GM04503 (cell line): ENCODE measurements around the gene FANCC.
A peak's percentile ranks its signal among the peaks of the same experiment; 100 is the strongest.
"Not testable (repeated sequence)": the region's sequence is repeated elsewhere in the genome, so short reads cannot be mapped to it uniquely, and the experiment has no call there.

Source experiments
- DNase-seq: peaks from one replicate; pipeline ENCODE4 v3.0.0-alpha.2; 2012; ENCODE audit warnings: low read depth

Gene FANCC

DNA sequence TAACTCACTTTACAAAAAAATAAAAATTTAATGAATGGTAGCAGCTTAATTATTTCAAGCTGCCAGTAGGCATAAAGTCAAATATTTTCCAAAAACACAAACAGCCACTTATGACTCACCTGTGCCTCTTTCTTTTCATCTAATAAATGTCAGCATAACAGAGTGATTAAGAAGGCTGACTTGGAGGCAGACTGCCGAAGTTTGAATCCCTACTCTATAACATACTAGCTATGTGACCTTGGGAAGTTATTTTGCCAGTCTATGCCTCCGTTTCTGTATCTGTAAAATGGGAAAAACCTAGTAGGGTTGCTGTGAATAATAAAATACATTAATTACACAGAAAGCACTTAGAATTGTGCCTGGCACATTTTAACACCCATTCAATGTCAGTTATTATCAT lies 33.8 kb downstream of the FANCC start:
- no peak for DNase-seq

DNA sequence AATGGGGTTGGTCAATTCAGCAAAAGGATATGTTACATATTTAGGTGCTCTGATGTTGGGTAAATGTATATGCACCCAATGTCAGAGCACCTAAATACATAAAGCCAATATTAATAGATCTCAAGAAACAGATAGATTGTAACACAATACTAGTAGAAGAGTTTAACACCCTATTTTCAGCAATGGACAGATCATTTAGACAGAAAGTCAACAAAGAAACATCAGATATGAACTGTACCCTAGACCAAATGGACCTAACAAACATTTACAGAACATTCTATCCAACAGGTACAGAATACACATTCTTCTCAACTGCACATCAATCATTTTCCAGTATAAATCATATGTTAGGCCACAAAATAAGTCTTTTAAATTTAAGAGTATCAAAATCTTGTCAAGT lies 35.2 kb downstream of the FANCC start:
- no peak for DNase-seq

DNA sequence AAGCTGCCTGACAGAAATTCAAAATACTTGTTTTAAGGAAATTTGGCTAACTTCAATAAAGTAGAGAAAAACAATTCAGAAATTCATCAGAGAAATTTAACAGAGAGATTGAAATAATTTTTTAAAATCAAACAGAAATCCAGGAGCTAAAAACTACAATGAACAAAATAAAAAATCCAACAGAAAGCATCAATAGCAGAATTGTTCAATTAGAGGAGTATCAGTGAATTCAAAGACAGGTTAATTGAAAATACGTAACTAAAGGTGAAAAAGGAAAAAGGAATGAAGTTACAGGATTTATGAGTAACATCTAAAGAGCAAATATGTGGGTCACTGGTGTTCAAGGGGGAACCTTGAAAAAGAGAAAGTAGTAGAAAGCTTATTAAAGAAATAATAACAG lies 36.8 kb downstream of the FANCC start:
- no peak for DNase-seq

DNA sequence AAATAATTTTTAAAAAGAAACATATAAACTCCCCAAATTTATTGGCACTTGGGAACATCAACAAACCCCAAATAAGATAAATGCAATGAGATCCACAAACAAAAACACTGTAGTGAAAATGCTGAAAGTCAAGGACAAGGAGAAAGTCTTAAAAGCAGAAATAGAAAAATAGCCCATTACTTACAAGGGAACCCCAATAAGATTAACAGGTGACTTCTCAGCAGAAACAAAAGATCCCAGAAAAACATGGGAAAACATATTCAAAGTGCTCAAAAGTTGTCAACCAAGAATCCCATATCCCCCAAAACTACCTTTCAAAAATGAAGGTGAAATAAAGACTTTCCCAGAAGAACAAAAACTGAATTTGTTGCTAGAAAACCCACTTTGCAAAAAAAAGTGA lies 40.0 kb downstream of the FANCC start:
- DNase-seq, result no peak

DNA sequence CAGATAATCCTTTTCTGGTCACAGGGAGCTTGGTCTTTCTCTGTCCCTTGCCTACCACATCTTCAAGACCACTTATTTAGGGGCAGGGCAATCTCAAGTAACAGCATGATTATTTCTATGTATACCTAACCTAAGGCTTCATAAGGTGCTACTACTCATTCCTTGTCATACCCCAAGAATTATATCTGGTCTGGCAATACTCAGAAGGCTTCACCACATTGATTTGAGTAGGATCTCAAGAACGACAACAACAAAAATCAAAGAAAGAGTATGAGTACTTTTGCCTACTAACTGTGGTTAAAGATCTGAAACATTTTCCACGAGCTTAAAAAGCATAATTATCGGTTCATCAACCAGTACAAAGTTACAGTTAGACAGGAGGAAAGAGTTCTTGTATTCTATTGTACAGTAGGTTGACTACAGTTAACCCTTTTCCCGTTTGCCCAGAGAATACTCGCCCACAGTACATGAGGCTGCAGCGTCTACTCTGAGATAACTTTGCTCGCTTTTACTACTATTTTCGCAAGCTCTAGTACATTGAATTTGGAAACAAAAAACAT lies 41.0 kb downstream of the FANCC start:
- DNase-seq, result no peak

DNA sequence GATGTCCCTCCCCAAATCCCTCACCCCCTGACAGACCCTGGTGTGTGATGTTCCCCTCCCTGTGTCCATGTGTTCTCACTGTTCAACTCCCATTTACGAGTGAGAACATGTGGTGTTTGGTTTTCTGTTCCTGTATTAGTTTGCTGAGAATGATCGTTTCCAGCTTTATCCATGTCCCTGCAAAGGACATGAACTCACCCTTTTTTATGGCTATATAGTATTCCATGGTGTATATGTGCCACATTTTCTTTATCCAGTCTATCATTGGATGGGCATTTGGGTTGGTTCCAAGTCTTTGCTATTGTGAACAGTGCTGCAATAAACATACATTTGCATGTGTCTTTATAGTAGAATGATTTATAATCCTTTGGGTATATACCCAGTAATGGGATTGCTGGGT lies 43.3 kb downstream of the FANCC start:
- not testable (repeated sequence) for DNase-seq

DNA sequence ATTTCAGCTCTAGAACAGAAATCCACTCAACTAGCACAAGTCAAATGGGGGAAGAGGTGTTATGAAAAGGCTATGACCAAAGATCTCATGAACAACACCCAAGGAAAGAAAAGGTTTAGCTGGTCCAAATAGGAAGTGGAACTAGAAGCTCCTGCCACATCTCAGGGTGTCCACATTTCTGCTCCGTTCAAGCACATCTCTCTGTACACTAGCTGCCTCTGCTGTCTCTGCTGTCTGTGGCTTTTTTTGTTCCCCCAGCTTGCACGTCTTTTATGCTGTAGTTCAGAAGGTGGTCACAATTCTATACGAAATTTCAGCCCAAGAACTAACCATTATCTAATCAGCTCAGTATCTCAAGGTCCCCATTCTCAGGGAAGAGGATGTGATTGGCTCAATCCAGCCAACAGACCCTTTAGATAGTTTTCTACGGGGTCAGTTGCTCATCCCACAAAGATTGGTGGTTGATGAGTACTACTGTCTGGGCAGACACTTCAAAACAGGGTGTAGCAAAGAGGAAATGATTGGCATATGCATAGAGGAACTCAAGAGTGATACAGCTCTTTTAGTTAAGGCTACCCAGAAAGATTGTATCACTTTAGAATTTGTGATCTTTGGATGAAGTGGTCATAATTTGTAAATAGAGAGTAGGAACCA lies 44.0 kb downstream of the FANCC start:
- DNase-seq, result no peak

DNA sequence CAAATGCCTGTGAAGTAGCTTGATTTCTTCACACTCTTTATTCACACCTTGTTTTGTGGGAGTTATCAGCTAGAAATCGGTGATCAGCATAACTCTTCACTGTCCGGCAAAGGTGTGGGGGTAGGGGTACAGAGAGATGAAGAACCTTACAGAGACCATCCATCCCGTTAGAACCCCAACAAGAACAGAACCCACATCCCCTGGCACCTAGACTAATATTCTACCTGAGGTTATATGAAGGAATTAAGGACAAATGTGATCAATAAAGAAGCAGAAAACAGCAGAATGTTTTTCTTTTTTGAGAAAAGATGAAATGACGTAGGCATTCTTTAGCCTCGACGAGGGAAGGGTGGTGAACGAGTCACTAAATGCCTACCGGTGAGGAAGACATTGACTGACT lies 44.7 kb downstream of the FANCC start:
- no peak for DNase-seq

DNA sequence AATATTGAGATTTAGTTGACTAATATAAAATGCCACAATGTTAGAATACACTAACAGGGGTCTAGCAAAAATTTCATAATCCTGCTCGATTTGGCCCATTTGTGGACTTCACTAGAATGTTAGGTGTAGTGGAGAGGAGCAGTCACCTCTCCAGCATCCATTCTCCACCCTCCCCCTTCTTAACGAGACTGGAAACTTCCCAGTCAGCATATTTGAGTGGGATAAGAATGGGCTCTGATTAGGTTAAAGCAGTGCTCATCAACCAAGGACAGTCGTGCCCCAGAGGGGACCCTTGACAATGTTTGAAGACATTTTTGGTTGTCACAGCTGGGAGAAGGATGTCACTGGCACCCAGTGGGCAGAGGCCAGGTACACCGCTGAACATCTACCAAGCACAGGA lies 46.7 kb downstream of the FANCC start:
- DNase-seq, result no peak

DNA sequence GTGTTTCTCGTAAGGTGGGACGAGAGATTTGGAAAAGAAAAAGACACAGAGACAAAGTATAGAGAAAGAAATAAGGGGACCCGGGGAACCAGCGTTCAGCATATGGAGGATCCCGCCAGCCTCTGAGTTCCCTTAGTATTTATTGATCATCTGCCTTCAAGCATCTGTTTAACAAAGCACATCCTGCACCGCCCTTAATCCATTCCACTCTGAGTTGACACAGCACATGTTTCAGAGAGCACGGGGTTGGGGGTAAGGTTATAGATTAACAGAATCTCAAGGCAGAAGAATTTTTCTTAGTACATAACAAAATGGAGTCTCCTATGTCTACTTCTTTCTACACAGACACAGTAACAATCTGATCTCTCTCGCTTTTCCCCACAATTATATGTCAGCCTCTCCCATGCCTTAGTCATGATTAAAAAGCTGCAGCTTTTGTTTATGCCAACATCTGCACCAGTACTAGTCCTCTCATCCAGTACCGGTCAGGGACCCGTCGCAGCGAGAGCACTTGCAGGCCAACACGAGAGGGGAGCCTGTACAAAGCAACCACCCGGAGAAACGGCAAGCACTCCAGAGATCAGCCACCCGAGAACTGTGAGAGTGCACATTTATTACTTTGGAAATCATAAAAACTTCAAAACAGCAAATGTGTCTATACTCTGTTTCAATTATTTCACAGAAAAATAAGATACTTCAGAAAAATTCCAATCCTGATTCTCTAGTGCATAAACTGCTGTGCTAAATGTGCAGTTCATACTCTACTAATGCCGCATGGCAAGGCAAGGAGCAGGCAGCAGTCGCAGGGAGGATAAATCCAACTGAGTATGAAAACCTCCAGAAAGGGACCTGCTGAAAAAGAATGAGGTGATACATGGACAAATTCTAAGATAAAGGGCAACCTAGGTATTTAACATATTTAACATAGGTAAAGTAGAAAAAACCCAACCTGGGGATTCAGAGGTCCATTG lies 47.4 kb downstream of the FANCC start:
- DNase-seq, result not testable (repeated sequence)

DNA sequence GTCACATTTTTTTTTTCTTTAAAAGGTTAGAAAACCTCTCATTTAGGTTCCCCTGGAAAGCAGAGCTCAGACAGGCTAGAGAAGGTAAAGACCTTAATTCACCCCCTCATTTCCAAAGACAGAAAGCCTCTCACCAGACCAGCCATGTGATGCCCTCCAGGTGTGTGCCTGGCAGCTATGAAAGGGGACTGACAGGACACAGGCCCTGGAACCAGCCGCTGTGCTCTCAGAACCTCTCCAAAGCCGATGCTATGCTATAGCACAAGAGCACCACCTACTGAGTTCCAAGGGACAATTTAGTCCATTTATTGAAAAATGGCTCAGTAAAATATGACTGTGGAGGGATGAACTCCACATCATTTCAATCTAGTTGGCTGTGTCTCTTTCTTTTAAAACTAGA lies 48.8 kb downstream of the FANCC start:
- no peak for DNase-seq

DNA sequence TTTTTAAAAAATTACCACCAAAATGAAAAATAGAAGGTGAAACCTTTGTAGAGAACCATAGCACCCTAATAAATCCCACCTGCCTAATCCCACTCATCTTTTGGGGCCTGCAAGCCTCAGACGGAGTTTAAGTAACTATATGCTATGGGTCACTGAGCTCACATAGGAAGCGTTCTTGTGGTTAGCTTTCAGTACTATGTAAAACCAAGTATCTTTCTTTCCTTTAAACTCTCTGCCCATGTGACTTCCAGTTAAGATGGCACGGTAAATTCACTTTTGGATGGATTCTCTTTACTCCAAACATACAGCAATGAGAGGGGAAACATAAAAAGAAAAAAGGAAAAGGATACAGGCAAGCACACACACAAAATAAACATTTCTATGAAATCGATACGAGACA lies 50.9 kb downstream of the FANCC start:
- DNase-seq, result no peak

DNA sequence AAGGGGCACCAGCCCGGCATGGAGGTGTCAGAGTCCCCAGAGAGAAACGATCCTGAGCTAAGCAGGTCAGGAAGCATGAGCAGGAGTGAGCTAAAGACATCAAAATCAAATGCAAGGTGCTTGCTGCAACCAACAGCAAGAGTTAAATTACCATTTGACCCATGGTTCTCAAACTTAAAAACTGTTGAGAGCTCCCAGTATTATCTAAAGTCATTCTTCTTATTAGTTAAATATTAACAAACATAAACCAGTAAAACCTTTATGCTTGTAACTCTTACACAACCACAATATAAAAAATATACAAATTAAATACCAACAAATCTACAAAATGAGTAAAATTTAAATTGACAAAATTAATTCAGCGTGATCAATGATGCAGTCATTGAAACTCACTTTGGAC lies 51.5 kb downstream of the FANCC start:
- no peak for DNase-seq

DNA sequence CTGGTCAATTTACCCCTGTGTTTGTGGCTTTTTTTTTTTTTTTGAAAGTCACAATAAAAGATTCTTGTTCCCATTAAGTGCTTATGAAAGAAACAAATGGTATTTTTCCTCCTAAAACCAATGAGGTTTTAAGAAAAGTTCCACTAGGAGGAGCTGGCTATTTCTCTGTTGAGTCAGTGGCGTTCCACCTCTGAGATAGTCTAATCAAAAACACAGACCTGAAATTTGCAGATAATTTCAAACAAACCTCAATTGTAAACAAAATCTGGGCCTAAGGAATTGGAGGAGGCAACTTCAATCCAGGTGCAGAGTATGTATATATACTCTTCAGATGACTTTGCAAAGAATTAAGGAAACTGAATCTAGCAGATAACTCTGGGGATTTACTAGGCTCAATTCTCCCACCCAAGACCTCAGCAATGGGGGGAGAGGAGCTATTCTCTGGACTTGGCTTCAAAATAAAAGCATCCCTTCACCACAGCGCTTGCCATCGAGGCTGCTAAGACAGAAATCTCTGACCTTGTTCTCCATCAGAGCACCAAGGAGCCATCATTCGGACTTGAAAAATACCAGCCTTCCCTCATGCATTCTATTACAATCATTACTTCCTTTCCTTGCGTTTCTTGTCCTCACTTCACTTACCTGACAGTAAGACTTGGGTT lies 52.4 kb downstream of the FANCC start:
- DNase-seq, result peak; percentile 12

DNA sequence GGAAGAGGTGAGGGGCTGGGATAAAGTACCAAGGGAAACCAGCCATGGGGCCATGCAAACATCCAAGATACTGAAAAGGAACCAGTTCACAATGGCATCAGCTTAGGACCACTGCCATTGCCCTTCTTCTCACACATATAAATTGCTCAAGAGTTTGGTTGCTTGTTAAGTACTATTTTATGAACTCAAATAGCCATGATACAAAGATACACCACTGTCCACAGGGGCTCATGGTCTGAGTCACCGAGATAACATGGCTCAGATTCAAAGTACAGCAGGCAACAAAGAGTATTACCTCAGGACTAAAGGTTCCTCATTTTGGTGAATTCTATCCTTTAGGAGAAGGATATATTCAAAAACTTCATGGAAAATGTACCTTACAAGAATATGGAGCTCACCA lies 55.6 kb downstream of the FANCC start:
- DNase-seq, result no peak

DNA sequence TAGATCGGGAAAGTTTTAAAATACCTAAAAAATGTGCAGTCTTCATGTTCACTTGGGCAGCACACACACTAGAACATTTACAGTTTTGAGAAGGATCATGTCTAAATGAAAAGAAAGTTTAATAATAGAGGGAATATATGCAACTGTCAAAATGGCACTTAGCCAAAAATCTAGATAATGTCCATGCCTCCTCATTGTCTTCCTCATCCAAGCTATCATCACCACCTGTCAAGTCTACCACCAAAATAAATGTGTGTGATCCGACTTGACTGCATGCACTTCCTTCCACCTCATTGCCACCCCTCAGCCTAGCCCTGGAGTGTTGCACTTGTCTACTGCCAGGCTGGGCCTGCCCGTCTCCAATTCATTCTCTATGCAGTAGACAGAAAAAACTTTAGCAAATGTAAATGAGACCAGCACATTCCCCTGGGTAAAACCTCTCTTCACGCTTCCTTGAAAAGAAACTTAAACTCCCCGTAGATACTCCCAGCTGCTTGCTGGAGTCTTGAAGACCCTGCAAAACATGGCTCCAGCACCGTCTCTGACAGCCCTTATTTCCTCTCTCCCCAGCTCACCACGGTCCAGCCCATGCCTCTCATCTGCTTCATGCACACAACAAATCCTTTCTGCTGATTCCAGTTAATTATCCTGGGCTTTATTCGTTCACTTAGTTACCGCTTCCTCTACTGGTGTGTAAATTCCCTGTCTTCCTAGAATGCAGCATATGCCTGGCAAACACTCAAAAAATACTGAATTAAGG lies 66.9 kb downstream of the FANCC start:
- DNase-seq, result no peak

DNA sequence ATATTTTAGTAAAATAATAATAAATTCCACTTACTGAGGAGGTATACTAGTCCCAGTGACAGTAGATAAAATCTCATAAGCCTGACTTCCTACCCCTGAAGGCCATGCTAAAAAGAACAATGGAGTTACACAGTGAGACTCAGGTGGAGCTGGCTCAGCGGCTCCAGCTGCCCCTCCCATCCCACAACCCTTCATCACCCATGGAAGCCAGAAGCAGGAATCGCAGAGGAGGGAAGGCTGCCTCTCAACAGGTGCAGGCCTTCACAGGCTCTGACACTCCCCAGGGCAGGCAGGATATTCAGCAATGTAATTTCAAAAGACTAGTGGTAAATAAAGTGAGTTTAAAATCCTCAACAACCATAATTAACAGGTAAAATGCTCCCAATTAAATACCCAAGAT lies 67.5 kb downstream of the FANCC start:
- no peak for DNase-seq

DNA sequence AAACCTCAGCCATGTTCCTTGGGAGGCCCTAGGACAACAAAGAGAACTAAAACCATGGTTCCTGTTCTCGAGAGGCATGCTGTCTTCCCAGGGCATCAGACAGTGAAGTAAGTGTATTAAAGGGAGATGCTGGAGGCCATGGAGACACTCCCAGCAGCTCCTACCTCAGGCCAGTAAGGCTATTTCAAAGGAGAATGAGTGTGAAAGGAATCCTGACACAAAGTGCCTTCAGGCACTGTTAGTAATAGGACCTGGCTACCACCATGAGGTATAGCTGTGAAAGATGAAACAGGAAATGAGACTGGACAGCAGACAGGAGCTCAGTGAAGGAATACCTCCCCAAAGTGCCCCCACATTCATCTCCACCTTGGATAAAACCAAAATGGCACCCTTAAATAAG lies 71.0 kb downstream of the FANCC start:
- no peak for DNase-seq

DNA sequence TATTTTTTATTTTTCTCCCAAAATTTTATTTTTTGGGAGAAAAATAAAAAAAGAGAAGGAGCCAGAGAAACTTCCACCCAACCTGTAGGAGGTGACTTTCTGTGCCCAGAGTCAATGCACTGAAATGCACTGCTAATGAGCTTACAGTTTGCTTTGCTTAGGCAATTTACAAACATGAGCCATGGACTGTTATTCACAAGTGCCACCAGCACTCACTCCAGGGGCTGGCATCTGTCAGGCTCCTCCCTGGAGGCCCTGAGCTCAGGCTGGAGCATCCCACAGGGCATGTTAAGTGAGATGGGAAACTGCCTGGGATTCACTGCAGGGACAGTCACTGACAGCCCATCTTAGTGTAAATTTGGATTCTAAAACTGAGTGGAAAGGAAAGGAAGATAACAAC lies 74.9 kb downstream of the FANCC start:
- DNase-seq, result no peak

DNA sequence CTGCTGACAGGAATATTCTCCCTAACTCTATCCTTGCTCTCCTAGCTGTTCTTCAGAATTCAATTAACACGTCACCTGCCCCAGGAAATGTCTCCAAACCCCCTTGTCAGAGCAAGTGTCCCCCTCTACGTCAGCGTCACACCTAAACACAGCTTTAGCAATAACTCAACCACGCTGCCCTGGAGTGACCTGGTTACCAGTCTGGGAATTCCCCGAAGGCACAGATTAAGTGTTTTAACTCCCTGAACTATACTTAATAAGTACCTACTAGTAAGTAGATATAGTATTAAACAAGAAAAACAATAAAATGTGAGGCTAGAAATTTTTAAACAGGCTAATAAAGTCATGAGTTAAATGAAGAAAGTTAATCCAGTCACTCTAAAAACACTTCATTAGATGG lies 78.4 kb downstream of the FANCC start:
- DNase-seq, result no peak

DNA sequence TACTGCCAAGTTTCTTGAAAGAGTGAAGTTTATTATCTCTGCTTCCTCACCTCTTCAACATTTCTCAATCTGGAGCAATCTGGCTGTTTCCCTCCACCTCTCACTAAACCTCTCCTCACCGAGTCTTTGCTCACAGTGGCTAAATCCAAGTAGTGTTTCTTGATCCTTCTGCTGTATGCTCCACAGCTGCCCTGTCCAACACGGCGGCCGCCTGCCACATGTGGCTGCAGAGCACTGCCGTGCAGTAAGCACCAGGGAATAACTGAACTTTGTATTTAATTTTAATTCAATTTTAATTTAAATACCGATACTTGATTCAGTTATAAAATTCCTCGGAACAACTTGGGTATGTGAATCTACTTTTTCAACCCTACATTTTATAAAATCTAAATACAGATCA lies 80.2 kb downstream of the FANCC start:
- no peak for DNase-seq

DNA sequence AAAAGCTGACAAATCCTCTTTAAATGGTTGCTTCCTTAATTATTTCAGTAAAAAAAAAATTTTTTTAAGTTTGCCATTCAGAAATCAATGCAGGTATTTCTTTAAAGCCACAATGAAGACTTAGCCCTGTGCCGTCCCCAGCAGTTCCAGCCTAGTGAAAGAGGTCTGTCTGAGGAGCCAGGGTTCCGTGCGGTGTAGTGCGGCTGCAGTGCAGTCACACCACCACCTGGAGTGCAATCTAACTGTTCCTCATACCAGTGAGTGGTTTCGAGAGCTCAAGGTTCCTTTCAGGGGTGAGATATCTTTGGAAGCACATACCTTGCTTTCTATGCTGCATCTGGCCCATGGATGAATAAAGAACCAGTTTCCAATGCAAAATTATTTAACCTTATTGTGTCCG lies 87.5 kb downstream of the FANCC start:
- DNase-seq, result no peak
